Neural progenitor cell (in vitro differentiated cells): Measurements from ENCODE around the gene RGS9.

Experiments
- CTCF ChIP-seq: fragments of 200-600 bp; sonication (generic); IDR thresholded peaks from 2 replicates; pipeline ENCODE4 v1.5.1; 2017; ENCODE audit warnings: antibody characterized with exemption, mild to moderate bottlenecking
- EZH2 ChIP-seq: fragments of 200-600 bp; sonication (generic); IDR thresholded peaks from 2 replicates; pipeline ENCODE4 v1.6.1; 2017; ENCODE audit warnings: antibody characterized with exemption, mild to moderate bottlenecking, moderate library complexity
- EZH2phosphoT487 ChIP-seq: fragments of 200-600 bp; sonication (generic); IDR thresholded peaks from 2 replicates; pipeline ENCODE4 v1.6.1; 2017; ENCODE audit warnings: antibody characterized with exemption

- TF ChIP-seq CTCF = no peak
- no peak for TF ChIP-seq EZH2
- no peak for TF ChIP-seq EZH2phosphoT487
Observed at GRCh38 chr17:65156835-65157565, 19.8 kb downstream of the RGS9 start.
